ENCODE results near the gene TTLL11.
A peak's percentile ranks its signal among the peaks of the same experiment; 100 is the strongest.
"Not testable (repeated sequence)": the region's sequence is repeated elsewhere in the genome, so short reads cannot be mapped to it uniquely, and the experiment has no call there.

The TTLL11 gene

GRCh38 chr9:122000526-122000925 lies 92.6 kb downstream of the TTLL11 start:
- DNase-seq (ENCODE audit: low spot score): not testable (repeated sequence)

- no peak for DNase-seq (ENCODE audit: low spot score)
Measured at GRCh38 chr9:121999556-121999955, 93.6 kb downstream of the TTLL11 start.

- DNase-seq (ENCODE audit: low spot score): no peak
Measured at GRCh38 chr9:121998513-121999049, 94.5 kb downstream of the TTLL11 start.

- DNase-seq (ENCODE audit: low spot score): no peak
Measured at GRCh38 chr9:121997791-121998190, 95.3 kb downstream of the TTLL11 start.

GRCh38 chr9:121996783-121997182 lies 96.3 kb downstream of the TTLL11 start:
- DNase-seq (ENCODE audit: low spot score): no peak

GRCh38 chr9:121995997-121996396 lies 97.1 kb downstream of the TTLL11 start:
- DNase-seq (ENCODE audit: low spot score): no peak

GRCh38 chr9:121992571-121993212 lies 100.4 kb downstream of the TTLL11 start:
- peak; percentile 82 for DNase-seq (ENCODE audit: low spot score)

GRCh38 chr9:121991307-121991661 lies 101.8 kb downstream of the TTLL11 start:
- DNase-seq (ENCODE audit: low spot score): no peak

GRCh38 chr9:121990600-121991306 lies 102.4 kb downstream of the TTLL11 start:
- no peak for DNase-seq (ENCODE audit: low spot score)

GRCh38 chr9:121989010-121989409 lies 104.1 kb downstream of the TTLL11 start:
- DNase-seq (ENCODE audit: low spot score): no peak

GRCh38 chr9:121987314-121987713 lies 105.8 kb downstream of the TTLL11 start:
- no peak for DNase-seq (ENCODE audit: low spot score)

GRCh38 chr9:121985792-121986494 lies 107.2 kb downstream of the TTLL11 start:
- peak; percentile 78 for DNase-seq (ENCODE audit: low spot score)

- no peak for DNase-seq (ENCODE audit: low spot score)
Measured at GRCh38 chr9:121984726-121985402, 108.2 kb downstream of the TTLL11 start.

- no peak for DNase-seq (ENCODE audit: low spot score)
Measured at GRCh38 chr9:121983736-121984135, 109.4 kb downstream of the TTLL11 start.

- DNase-seq (ENCODE audit: low spot score): no peak
Measured at GRCh38 chr9:121981118-121981883, 111.8 kb downstream of the TTLL11 start.

GRCh38 chr9:121980665-121981064 lies 112.4 kb downstream of the TTLL11 start:
- DNase-seq (ENCODE audit: low spot score): not testable (repeated sequence)

GRCh38 chr9:121979736-121980135 lies 113.4 kb downstream of the TTLL11 start:
- no peak for DNase-seq (ENCODE audit: low spot score)

- no peak for DNase-seq (ENCODE audit: low spot score)
Measured at GRCh38 chr9:121976751-121977150, 116.4 kb downstream of the TTLL11 start.

- no peak for DNase-seq (ENCODE audit: low spot score)
Measured at GRCh38 chr9:121975801-121976277, 117.3 kb downstream of the TTLL11 start.

- no peak for DNase-seq (ENCODE audit: low spot score)
Measured at GRCh38 chr9:121974421-121974820, 118.7 kb downstream of the TTLL11 start.

- no peak for DNase-seq (ENCODE audit: low spot score)
Measured at GRCh38 chr9:121972501-121972981, 120.6 kb downstream of the TTLL11 start.

All from globus pallidus (tissue), 1 donor.